OCI-LY3 (cell line): Measurements from ENCODE around the gene ORM1.
A peak's percentile ranks its signal among the peaks of the same experiment; 100 is the strongest.

Experiments used
- H2AFZ ChIP-seq: fragments of 200-600, 300-600 bp; shearing (Covaris generic); 2 replicates; pipeline ENCODE4 v1.6.0; 2014; ENCODE audit warnings: antibody characterized with exemption, low read depth, low read length
- H3K27ac ChIP-seq: fragments of 200-600, 300-600 bp; sonication (generic); 2 replicates; pipeline ENCODE4 v1.5.1; 2014; ENCODE audit warnings: mild to moderate bottlenecking, low read length, moderate library complexity, mixed read lengths
- H3K27me3 ChIP-seq: fragments of 200-600, 300-600 bp; sonication (generic); 2 replicates; pipeline ENCODE4 v1.6.1; 2014; ENCODE audit warnings: low read depth, low read length, mixed read lengths
- H3K36me3 ChIP-seq: fragments of 200-600, 300-600 bp; sonication (generic); replicated peaks from 2 replicates; pipeline ENCODE3; 2014; ENCODE audit warnings: low read depth, low read length, mixed read lengths
- H3K4me1 ChIP-seq: fragments of 300-600, 200-600 bp; sonication (generic); 2 replicates; pipeline ENCODE4 v1.6.1; 2014; ENCODE audit warnings: low read length, mixed read lengths
- H3K4me2 ChIP-seq: fragments of 200-600, 300-600 bp; sonication (generic); 2 replicates; pipeline ENCODE4 v1.6.1; 2014; ENCODE audit warnings: low read length, mixed read lengths
- H3K4me3 ChIP-seq: fragments of 300-600, 200-600 bp; sonication (generic); 2 replicates; pipeline ENCODE4 v1.5.1; 2014; ENCODE audit warnings: antibody characterized with exemption, mild to moderate bottlenecking, low read length, moderate library complexity
- H3K79me2 ChIP-seq: fragments of 300-600, 200-600 bp; shearing (Covaris generic); 2 replicates; pipeline ENCODE4 v1.6.1; 2014; ENCODE audit warnings: mild to moderate bottlenecking, low read length, mixed read lengths
- H3K9ac ChIP-seq: fragments of 300-600, 200-600 bp; shearing (Covaris generic); 2 replicates; pipeline ENCODE4 v1.6.0; 2014; ENCODE audit warnings: mild to moderate bottlenecking, low read length, moderate library complexity
- H3K9me3 ChIP-seq: fragments of 200-600, 300-600 bp; shearing (Covaris generic); 2 replicates; pipeline ENCODE4 v1.6.1; 2014; ENCODE audit warnings: low read length, mixed read lengths; ENCODE audit not compliant: insufficient read depth
- H4K20me1 ChIP-seq: fragments of 200-600, 300-600 bp; sonication (generic); 2 replicates; pipeline ENCODE4 v1.6.1; 2016; ENCODE audit warnings: low read length, mixed read lengths; ENCODE audit not compliant: insufficient read depth
- CTCF ChIP-seq: fragments of 200-600, 300-600 bp; sonication (generic); IDR thresholded peaks from 2 replicates; pipeline ENCODE4 v1.5.1; 2014; ENCODE audit warnings: antibody characterized with exemption, low read length, low read depth
- EZH2phosphoT487 ChIP-seq: fragments of 200-600 bp; shearing (Covaris generic); IDR thresholded peaks from 2 replicates; pipeline ENCODE4 v1.6.1; 2018; ENCODE audit warnings: antibody characterized with exemption, mixed run types, low read depth

The ORM1 gene

GRCh38 chr9:114282926-114283325 lies 40.0 kb upstream of the ORM1 start:
- Histone ChIP-seq H3K4me3 (no peak overlapping the region), H3K36me3 (no peaks in the 10 kb centered on the region), H3K9ac (no peak overlapping the region), H3K9me3 (no peaks in the 10 kb centered on the region), H2AFZ (peak overlapping the region; percentile 39; the same call in 1 of the 2 replicates), H3K4me2 (peak overlapping the region; percentile 9; the same call in 1 of the 2 replicates), H3K27ac (no peak overlapping the region), H4K20me1 (no peaks in the 10 kb centered on the region), H3K79me2 (no peaks in the 10 kb centered on the region), H3K4me1 (no peaks in the 10 kb centered on the region), H3K27me3 (no peaks in the 10 kb centered on the region)
- TF ChIP-seq CTCF = no peak
- TF ChIP-seq EZH2phosphoT487 = no peak

GRCh38 chr9:114283551-114284111 lies 39.3 kb upstream of the ORM1 start:
- no peak for TF ChIP-seq EZH2phosphoT487
- TF ChIP-seq CTCF = no peak
- Histone ChIP-seq H3K36me3 (no peaks in the 10 kb centered on the region), H3K4me1 (no peaks in the 10 kb centered on the region), H3K79me2 (no peaks in the 10 kb centered on the region), H4K20me1 (no peaks in the 10 kb centered on the region), H3K27me3 (no peaks in the 10 kb centered on the region), H3K27ac (no peak overlapping the region), H3K4me2 (no peak overlapping the region), H3K9ac (no peak overlapping the region), H3K4me3 (no peak overlapping the region), H3K9me3 (no peaks in the 10 kb centered on the region), H2AFZ (no peak overlapping the region)

GRCh38 chr9:114284316-114285060 lies 38.4 kb upstream of the ORM1 start:
- Histone ChIP-seq H3K4me1 (no peaks in the 10 kb centered on the region), H2AFZ (no peak overlapping the region), H3K27ac (no peak overlapping the region), H3K4me2 (no peak overlapping the region), H3K4me3 (no peak overlapping the region), H3K27me3 (no peaks in the 10 kb centered on the region), H3K9ac (no peak overlapping the region), H3K9me3 (no peaks in the 10 kb centered on the region), H3K79me2 (no peaks in the 10 kb centered on the region), H4K20me1 (no peaks in the 10 kb centered on the region), H3K36me3 (no peaks in the 10 kb centered on the region)
- TF ChIP-seq CTCF (no peak), EZH2phosphoT487 (no peak)

- no peak overlapping the region for H3K27ac ChIP-seq
- H3K79me2 ChIP-seq = no peaks in the 10 kb centered on the region
- H3K27me3 ChIP-seq = no peaks in the 10 kb centered on the region
- no peaks in the 10 kb centered on the region for H4K20me1 ChIP-seq
- no peak for TF ChIP-seq CTCF
- TF ChIP-seq EZH2phosphoT487 = no peak
- no peaks in the 10 kb centered on the region for H3K36me3 ChIP-seq
- no peak overlapping the region for H2AFZ ChIP-seq
- no peak overlapping the region for H3K9ac ChIP-seq
- H3K4me3 ChIP-seq = no peak overlapping the region
- H3K9me3 ChIP-seq = no peaks in the 10 kb centered on the region
- no peak overlapping the region for H3K4me2 ChIP-seq
- no peaks in the 10 kb centered on the region for H3K4me1 ChIP-seq
Measured at GRCh38 chr9:114285166-114285867, 37.6 kb upstream of the ORM1 start.
